Trophoblast cell (in vitro differentiated cells and primary cell): ENCODE results near the gene METTL13.
A peak's percentile ranks its signal among the peaks of the same experiment; 100 is the strongest.

Experiments used
- DNase-seq, 2 donors: peaks; one replicate each; pipeline ENCODE4 v3.0.0-alpha.2; 2016
- H2AFZ ChIP-seq: 2 replicates; pipeline ENCODE4 v1.6.1; 2013; ENCODE audit warnings: low read length, moderate library complexity, mild to moderate bottlenecking; ENCODE audit not compliant: insufficient read depth, poor library complexity
- H2AK5ac ChIP-seq: 2 replicates; pipeline ENCODE4 v1.6.1; 2013; ENCODE audit warnings: mild to moderate bottlenecking, low read length
- H2BK120ac ChIP-seq: 2 replicates; pipeline ENCODE4 v1.6.1; 2013; ENCODE audit warnings: low read length, mild to moderate bottlenecking, moderate library complexity; ENCODE audit not compliant: insufficient read depth, poor library complexity
- H2BK12ac ChIP-seq: 2 replicates; pipeline ENCODE4 v1.6.1; 2013; ENCODE audit warnings: mild to moderate bottlenecking, low read length, moderate library complexity
- H2BK5ac ChIP-seq: 2 replicates; pipeline ENCODE4 v1.6.1; 2013; ENCODE audit warnings: low read length, low read depth, moderate library complexity, mild to moderate bottlenecking; ENCODE audit not compliant: poor library complexity
- H3K14ac ChIP-seq: 2 replicates; pipeline ENCODE4 v1.6.1; 2013; ENCODE audit warnings: mild to moderate bottlenecking, low read length
- H3K18ac ChIP-seq: 2 replicates; pipeline ENCODE4 v1.6.1; 2013; ENCODE audit warnings: mild to moderate bottlenecking, low read length
- H3K23ac ChIP-seq: 2 replicates; pipeline ENCODE4 v1.6.1; 2013; ENCODE audit warnings: low read length
- H3K27ac ChIP-seq: 2 replicates; pipeline ENCODE4 v1.5.1; 2013; ENCODE audit warnings: low read depth, mild to moderate bottlenecking, inconsistent platforms, low read length, moderate library complexity
- H3K27me3 ChIP-seq: 2 replicates; pipeline ENCODE4 v1.6.1; 2013; ENCODE audit warnings: inconsistent platforms, mild to moderate bottlenecking, low read length, moderate library complexity; ENCODE audit not compliant: insufficient read depth
- H3K36me3 ChIP-seq, 2 experiments: 1 replicate in 1 of 2; 2 replicates in 1 of 2; pipeline ENCODE4 v1.6.1; 2013; ENCODE audit warnings: low read length in 2 of 2, mild to moderate bottlenecking in 2 of 2, moderate library complexity in 1 of 2; ENCODE audit not compliant: insufficient read depth in 2 of 2, control insufficient read depth in 1 of 2
- H3K4ac ChIP-seq: 2 replicates; pipeline ENCODE4 v1.6.1; 2013; ENCODE audit warnings: low read depth, mild to moderate bottlenecking, low read length, moderate library complexity
- H3K4me1 ChIP-seq, 2 experiments: 1 replicate in 1 of 2; 2 replicates in 1 of 2; pipeline ENCODE4 v1.6.1; 2013; ENCODE audit warnings: low read length in 2 of 2, mild to moderate bottlenecking in 2 of 2, moderate library complexity in 1 of 2; ENCODE audit not compliant: insufficient read depth in 2 of 2, control insufficient read depth in 1 of 2
- H3K4me2 ChIP-seq: 2 replicates; pipeline ENCODE4 v1.6.1; 2013; ENCODE audit warnings: inconsistent platforms, mild to moderate bottlenecking, low read length, moderate library complexity
- H3K4me3 ChIP-seq: 2 replicates; pipeline ENCODE4 v1.5.1; 2013; ENCODE audit warnings: mild to moderate bottlenecking, low read depth, low read length, inconsistent platforms
- H3K79me1 ChIP-seq: one replicate; pipeline ENCODE4 v1.6.1; 2013; ENCODE audit warnings: low read length
- H3K79me2 ChIP-seq: 2 replicates; pipeline ENCODE4 v1.6.1; 2013; ENCODE audit warnings: low read length, mild to moderate bottlenecking; ENCODE audit not compliant: control insufficient read depth, insufficient read depth, poor library complexity
- H3K9ac ChIP-seq: 2 replicates; pipeline ENCODE4 v1.6.1; 2013; ENCODE audit warnings: mild to moderate bottlenecking, low read length
- H3K9me3 ChIP-seq: 2 replicates; pipeline ENCODE4 v1.6.1; 2013; ENCODE audit warnings: low read depth, mild to moderate bottlenecking, control low read depth, inconsistent platforms, low read length; ENCODE audit not compliant: insufficient read depth
- H4K12ac ChIP-seq: 2 replicates; pipeline ENCODE4 v1.6.1; 2013; ENCODE audit warnings: low read depth, mild to moderate bottlenecking, low read length, moderate library complexity
- H4K8ac ChIP-seq: 2 replicates; pipeline ENCODE4 v1.6.1; 2013; ENCODE audit warnings: low read depth, mild to moderate bottlenecking, low read length, moderate library complexity
- H4K91ac ChIP-seq: one replicate; pipeline ENCODE4 v1.6.1; 2013; ENCODE audit warnings: low read depth, mild to moderate bottlenecking, low read length, moderate library complexity
- WGBS: extraction: QIAGEN DNeasy Blood & Tissue Kit; methylation state at CpG from one replicate; pipeline ENCODE4 v1.1.7; 2013; ENCODE audit warnings: missing lambda C conversion rate; ENCODE audit not compliant: insufficient read length, insufficient coverage; ENCODE audit errors: extremely low coverage; 5-methylcytosine and 5-hydroxymethylcytosine counted together

The METTL13 gene

GRCh38 chr1:171803461-171804022, 22.1 kb downstream of the METTL13 start:
- no CpG with 5 or more reads among the region's 17 CpGs for WGBS
- Histone ChIP-seq H3K79me1 (no peaks in the 10 kb centered on the region), H3K4me1 (no peaks in the 10 kb centered on the region), H2BK120ac (no peak overlapping the region), H3K4me3 (no peak overlapping the region), H3K27ac (no peak overlapping the region), H3K9me3 (no peaks in the 10 kb centered on the region), H4K8ac (no peak overlapping the region), H3K36me3 (peaks cover 0 to 3% of the 10 kb centered on the region in 2 experiments), H3K4ac (no peak overlapping the region), H2BK12ac (no peak overlapping the region), H3K23ac (no peak overlapping the region), H3K14ac (no peak overlapping the region), H3K18ac (no peak overlapping the region), H4K12ac (no peak overlapping the region), H2AK5ac (no peak overlapping the region), H2AFZ (no peak overlapping the region), H3K4me2 (no peak overlapping the region), H3K27me3 (no peaks in the 10 kb centered on the region), H2BK5ac (no peak overlapping the region), H3K79me2 (no peaks in the 10 kb centered on the region), H4K91ac (no peak overlapping the region), H3K9ac (no peak overlapping the region)
- DNase-seq = no peak

- Histone ChIP-seq H3K23ac (no peak overlapping the region), H3K27ac (no peak overlapping the region), H3K4me1 (no peaks in the 10 kb centered on the region), H2AK5ac (no peak overlapping the region), H3K79me2 (no peaks in the 10 kb centered on the region), H2BK12ac (no peak overlapping the region), H4K8ac (no peak overlapping the region), H3K9me3 (no peaks in the 10 kb centered on the region), H3K4me3 (no peak overlapping the region), H2BK120ac (no peak overlapping the region), H3K14ac (no peak overlapping the region), H3K4me2 (no peak overlapping the region), H4K12ac (no peak overlapping the region), H4K91ac (no peak overlapping the region), H3K79me1 (no peaks in the 10 kb centered on the region), H3K36me3 (peaks cover 0 to 3% of the 10 kb centered on the region in 2 experiments), H3K9ac (no peak overlapping the region), H2BK5ac (no peak overlapping the region), H3K18ac (no peak overlapping the region), H2AFZ (no peak overlapping the region), H3K27me3 (no peaks in the 10 kb centered on the region), H3K4ac (no peak overlapping the region)
- DNase-seq = no peak
- WGBS = no CpG with 5 or more reads among the region's 9 CpGs
These were observed 24.1 kb downstream of the METTL13 start for GRCh38 chr1:171805395-171806115.

DNA sequence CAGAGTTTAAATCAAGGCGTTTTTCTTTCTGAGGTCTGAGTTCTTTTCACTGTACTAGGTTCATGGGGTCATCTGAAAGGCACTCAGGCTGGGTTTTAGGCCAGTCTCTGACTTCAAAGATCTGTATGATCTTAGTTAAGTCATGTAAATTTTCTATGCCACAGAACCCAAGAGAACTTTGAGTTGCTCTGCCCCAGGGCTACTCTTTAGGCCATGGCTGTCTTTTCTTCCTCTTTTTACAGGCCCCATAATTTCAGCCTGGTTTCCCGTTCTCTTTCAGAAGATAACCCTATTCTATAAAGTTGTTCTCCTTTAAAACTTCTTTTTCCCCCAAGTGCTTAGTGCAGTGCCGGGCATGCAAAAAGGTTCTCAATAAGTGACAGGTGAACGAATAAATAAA, 26.1 kb downstream of the METTL13 start:
- no peaks in the 10 kb centered on the region for H3K79me1 ChIP-seq
- no peaks in the 10 kb centered on the region for H3K27me3 ChIP-seq
- no peaks in the 10 kb centered on the region for H3K9me3 ChIP-seq
- no peaks in the 10 kb centered on the region for H3K4me1 ChIP-seq
- no peak overlapping the region for H3K4me2 ChIP-seq
- H2AK5ac ChIP-seq = no peak overlapping the region
- H3K4ac ChIP-seq = no peak overlapping the region
- H2BK12ac ChIP-seq = no peak overlapping the region
- H4K91ac ChIP-seq = no peak overlapping the region
- H3K9ac ChIP-seq = no peak overlapping the region
- no peak overlapping the region for H3K14ac ChIP-seq
- H3K36me3 ChIP-seq = no peaks in the 10 kb centered on the region
- no peak overlapping the region for H4K8ac ChIP-seq
- no peaks in the 10 kb centered on the region for H3K79me2 ChIP-seq
- no peak for DNase-seq
- H2BK5ac ChIP-seq = no peak overlapping the region
- H2AFZ ChIP-seq = no peak overlapping the region
- H3K27ac ChIP-seq = no peak overlapping the region
- WGBS = no CpG with 5 or more reads among the region's 4 CpGs
- no peak overlapping the region for H4K12ac ChIP-seq
- no peak overlapping the region for H2BK120ac ChIP-seq
- H3K4me3 ChIP-seq = no peak overlapping the region
- no peak overlapping the region for H3K23ac ChIP-seq
- H3K18ac ChIP-seq = no peak overlapping the region

GRCh38 chr1:171809834-171810233, 28.4 kb downstream of the METTL13 start:
- peak in 1 of 2 donors; percentile 40 for DNase-seq
- no peak overlapping the region for H4K12ac ChIP-seq
- H3K4me3 ChIP-seq = no peak overlapping the region
- H3K79me2 ChIP-seq = no peaks in the 10 kb centered on the region
- no peak overlapping the region for H3K4ac ChIP-seq
- H3K9me3 ChIP-seq = no peaks in the 10 kb centered on the region
- H3K14ac ChIP-seq = no peak overlapping the region
- H2AK5ac ChIP-seq = no peak overlapping the region
- H4K8ac ChIP-seq = no peak overlapping the region
- no peak overlapping the region for H2BK12ac ChIP-seq
- no peak overlapping the region for H3K18ac ChIP-seq
- no peaks in the 10 kb centered on the region for H3K4me1 ChIP-seq
- no peak overlapping the region for H2BK120ac ChIP-seq
- H3K27me3 ChIP-seq = no peaks in the 10 kb centered on the region
- H3K23ac ChIP-seq = no peak overlapping the region
- H3K4me2 ChIP-seq = no peak overlapping the region
- WGBS = no CpG with 5 or more reads among the region's 2 CpGs
- H3K27ac ChIP-seq = no peak overlapping the region
- no peaks in the 10 kb centered on the region for H3K79me1 ChIP-seq
- H2BK5ac ChIP-seq = no peak overlapping the region
- H4K91ac ChIP-seq = no peak overlapping the region
- no peak overlapping the region for H3K9ac ChIP-seq
- H2AFZ ChIP-seq = no peak overlapping the region
- H3K36me3 ChIP-seq = no peaks in the 10 kb centered on the region
